Lower leg skin (tissue), 3 donors: Measurements from ENCODE around the gene EPS8L3.

Experiments
- POLR2A ChIP-seq, 2 donors: fragments of 450-650 bp; IDR thresholded peaks; one replicate each; pipeline ENCODE4 v1.6.1; 2016 to 2017; ENCODE audit warnings: antibody characterized with exemption in 2 of 2, mild to moderate bottlenecking in 1 of 2, moderate library complexity in 1 of 2
- TF ChIP-seq, protein P1 (sequence below), 3 donors: fragments of 450-650 bp; IDR thresholded peaks; one replicate each; pipeline ENCODE4 v1.5.1; 2016; ENCODE audit warnings: antibody characterized with exemption in 3 of 3, mild to moderate bottlenecking in 3 of 3, moderate library complexity in 2 of 3

DNA sequence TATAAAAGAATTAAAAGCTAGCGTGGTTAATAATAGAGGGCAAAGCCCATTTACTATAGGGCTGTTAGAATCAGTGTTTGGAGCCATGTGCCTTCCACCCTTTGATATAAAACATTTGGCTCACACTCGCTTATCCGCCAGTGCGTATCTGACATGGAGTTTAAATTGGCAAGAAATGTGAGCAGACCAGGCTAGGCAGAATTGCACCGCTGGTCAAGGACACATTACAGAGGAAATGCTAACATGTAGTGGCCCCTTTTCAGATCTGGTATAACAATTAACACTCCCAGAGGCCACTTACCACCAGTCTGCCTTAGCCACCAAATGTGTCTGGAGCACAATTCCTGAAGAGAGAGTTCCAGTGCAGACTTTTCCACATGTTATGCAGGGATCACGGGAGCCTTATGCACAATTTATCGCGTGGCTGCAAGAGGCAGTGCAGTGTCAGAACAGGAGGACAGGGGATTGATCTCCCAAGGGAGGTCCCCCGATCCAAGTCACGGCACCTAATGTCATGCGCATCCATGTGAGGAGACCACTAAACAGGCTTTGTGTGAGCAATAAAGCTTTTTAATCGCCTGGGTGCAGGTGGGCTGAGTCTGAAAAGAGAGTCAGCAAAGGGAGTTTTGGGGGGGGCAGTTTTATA is 36.9 kb downstream of the EPS8L3 start:
- TF ChIP-seq, protein P1, sequence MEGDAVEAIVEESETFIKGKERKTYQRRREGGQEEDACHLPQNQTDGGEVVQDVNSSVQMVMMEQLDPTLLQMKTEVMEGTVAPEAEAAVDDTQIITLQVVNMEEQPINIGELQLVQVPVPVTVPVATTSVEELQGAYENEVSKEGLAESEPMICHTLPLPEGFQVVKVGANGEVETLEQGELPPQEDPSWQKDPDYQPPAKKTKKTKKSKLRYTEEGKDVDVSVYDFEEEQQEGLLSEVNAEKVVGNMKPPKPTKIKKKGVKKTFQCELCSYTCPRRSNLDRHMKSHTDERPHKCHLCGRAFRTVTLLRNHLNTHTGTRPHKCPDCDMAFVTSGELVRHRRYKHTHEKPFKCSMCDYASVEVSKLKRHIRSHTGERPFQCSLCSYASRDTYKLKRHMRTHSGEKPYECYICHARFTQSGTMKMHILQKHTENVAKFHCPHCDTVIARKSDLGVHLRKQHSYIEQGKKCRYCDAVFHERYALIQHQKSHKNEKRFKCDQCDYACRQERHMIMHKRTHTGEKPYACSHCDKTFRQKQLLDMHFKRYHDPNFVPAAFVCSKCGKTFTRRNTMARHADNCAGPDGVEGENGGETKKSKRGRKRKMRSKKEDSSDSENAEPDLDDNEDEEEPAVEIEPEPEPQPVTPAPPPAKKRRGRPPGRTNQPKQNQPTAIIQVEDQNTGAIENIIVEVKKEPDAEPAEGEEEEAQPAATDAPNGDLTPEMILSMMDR (IDR thresholded peaks at IDR 0.05) = no peak
- TF ChIP-seq POLR2A (IDR thresholded peaks at IDR 0.05) = no peak
